GM12873 (cell line): Measurements from ENCODE around the gene COL5A2.

Experiments used
- CTCF ChIP-seq: IDR thresholded peaks from 2 replicates; pipeline ENCODE4 v1.5.1; 2012; ENCODE audit warnings: low read depth, mild to moderate bottlenecking, moderate library complexity, low read length, control low read depth; ENCODE audit not compliant: insufficient read depth; ENCODE audit errors: missing control alignments

Gene COL5A2

DNA sequence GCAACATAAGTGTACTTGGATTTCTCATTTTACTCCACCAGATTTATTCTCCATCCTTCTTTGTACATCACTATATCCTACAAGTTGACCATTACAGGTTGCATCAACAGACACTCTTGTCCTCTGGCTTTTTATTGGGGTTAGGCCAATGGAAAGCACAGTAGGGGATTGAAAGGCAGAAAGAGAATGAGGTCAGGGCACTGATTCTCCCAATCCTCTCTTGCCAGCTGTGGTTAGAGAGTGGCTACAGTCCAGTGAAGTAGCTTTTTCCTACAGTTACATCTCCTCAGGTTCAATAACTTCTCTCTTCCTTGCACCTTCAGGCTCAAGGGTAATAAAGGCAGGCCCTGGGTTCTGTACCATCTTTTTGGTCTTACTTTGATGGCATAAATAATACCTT, 20.2 kb upstream of the COL5A2 start:
- no peak for TF ChIP-seq CTCF

GRCh38 chr2:189192766-189193165, 13.2 kb upstream of the COL5A2 start:
- no peak for TF ChIP-seq CTCF

GRCh38 chr2:189191766-189192165, 12.2 kb upstream of the COL5A2 start:
- no peak for TF ChIP-seq CTCF

DNA sequence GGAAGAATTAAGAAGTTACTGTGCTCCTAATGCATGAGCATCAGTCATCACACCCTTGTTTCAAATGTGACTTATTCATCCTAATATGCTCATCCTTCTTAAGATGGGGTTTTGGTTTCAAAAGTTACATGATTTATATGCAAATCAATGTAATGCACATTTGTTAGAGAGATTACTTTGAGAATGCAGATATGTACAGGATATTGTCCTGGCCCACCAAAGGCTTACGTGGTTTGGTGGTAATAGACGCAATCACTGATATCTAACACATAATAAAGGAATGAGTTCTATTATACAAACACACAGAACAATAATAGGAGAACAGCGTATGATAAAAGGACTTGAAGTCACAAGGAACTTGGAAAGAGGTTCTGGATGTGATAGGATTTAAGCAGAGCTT, 11.1 kb upstream of the COL5A2 start:
- no peak for TF ChIP-seq CTCF

DNA sequence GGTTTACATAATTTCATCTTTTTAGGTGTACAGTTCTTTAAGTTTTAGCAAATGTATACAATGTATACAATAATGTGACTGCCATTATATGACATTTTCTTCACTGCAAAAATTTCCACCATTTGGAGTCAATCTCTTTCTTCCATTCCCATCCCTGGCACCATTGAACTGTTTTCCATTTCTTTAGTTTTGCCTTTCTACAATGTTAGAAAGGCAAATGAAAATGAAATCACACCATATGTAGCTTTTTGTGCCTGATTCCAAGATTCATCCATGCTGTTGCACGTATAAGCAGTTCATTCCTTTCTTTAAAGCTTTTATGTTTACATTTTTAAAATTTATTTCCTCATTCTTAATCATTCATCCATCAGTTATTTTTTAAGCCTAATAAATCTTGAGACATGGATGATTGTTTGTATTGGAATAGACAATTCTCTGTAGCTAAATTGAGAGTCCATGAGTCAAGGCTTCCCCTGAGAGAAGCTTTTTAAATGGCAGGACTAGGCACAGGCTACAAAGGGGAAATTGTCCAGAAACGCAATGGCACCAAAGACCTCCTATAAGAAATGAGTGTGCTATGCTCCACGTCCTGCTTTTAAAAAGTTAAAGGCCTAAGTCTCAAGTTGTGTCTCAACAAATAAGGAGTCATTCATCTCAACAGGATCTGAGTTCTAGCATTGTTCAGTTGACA, 8.7 kb upstream of the COL5A2 start:
- TF ChIP-seq CTCF = no peak

DNA sequence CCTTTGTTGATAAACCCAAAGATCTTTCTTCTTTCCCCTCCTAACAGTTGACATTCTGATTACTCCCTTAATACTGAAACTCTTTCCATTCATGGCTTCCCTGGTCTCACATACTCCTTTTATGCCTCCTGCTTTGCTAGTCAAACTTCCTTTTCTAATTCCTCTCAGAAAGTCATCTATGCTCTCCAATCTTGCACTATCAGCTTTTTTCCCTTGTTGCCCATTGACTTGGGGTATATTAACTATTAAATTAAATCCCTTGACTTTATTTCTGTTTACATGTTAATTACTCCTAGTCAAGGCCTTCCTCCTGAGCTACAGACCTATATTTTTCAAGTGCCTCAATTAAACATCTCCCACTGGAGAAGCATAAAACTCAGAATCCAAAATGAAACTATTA, 3.6 kb upstream of the COL5A2 start:
- no peak for TF ChIP-seq CTCF

- no peak for TF ChIP-seq CTCF
Observed at GRCh38 chr2:189181706-189182105, 2.1 kb upstream of the COL5A2 start.
